ENCODE data around the gene EBF3. TPM values are rescaled to one million over a fixed set of nuclear protein-coding genes. Genes with fewer than 3 reads are reported as not detected.
"Not testable (repeated sequence)": the region's sequence is repeated elsewhere in the genome, so short reads cannot be mapped to it uniquely, and the experiment has no call there.

EBF3 gene
- total and polyA plus RNA-seq, 2 donors = 5.1 to 29.4 TPM

DNA sequence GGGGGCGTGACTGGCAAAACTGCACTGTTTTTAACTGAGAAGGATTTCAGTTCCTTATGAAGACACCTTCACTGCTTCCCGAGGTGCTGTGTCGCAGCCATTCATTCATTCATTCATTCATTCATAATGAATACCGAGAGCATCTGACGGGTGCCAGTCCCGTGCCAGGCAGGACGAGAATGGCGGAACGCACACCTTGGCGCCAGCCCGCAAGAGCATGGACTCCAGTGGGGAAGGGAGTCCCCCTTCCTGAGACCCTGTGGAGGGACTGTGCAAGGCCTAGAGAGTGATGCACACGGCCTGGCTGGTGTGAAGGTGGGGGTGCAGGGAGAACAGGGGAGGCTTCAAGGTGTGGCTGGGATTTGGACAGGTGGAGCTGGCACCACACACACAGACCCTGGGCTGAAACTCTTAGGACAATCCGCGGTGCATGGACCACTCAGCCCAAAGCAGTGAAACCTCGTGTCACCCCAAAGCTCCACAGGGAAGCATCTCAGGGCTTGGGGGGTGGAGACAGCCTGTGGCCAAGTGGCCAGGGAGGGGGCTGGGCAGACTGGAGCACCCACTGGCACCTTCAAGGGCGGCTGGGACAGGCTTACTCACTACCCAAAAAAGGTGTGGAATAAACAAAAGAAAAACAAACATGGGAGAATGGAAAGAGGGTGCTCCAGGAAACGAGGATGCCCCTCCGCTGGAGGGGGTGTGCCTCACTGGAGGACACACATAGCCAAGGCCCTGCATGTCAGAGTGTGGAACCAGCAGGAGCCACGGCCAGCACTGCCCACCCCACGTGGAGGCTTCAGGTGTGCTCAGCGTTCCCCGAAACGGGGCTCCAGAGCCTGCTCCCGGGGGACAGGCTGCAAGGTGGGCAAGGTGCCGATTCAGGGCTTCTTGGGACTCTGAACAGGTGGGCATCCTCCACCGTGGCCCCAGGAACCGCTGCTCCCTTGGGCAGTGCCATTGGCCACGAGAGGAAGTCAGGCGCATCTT lies 37.7 kb downstream of the EBF3 start:
- DNase-seq (ENCODE audit: extremely low spot score) = no peak
- no peak overlapping the region for H3K4me3 ChIP-seq (ENCODE audit: low read depth, low read length)
- 77% methylated on average over 29 of the region's 29 CpGs for WGBS
- H3K36me3 ChIP-seq (ENCODE audit: insufficient read depth) = no peaks in the 10 kb centered on the region
- no peak overlapping the region for H3K27ac ChIP-seq (ENCODE audit: low read depth)
- no peaks in the 10 kb centered on the region for H3K4me1 ChIP-seq (ENCODE audit: insufficient read depth)

DNA sequence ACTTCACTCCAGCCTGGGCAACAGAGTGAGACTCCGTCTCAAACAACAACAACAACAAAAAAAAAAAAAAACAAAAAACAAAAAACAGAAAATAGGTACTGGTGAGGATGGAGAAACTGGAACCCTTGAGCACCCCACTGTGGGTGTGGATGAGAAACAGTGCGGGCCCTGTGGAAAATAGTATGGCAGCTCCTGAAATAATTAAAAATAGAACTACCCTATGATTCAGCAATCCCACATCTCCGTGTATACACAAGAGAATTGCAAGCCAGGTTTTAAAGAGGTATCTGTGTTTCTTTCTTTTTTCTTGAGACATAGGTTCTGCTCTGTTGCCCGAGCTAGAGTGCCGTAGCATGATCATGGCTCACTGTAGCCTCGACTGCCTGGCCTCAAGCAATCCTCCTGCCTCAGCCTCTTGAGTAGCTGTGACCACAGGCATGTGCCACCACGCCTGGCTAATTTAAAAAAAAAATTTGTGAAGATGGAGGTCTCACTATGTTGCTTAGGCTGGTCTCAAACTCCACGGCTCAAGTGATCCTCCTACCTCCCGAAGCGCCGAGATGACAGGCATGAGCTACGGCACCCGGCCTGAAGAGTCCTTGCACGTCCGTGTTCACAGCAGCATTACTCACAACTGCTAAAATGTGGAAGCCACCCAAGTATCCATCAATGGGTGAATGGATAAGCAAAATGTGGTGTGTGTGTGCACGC lies 39.5 kb downstream of the EBF3 start:
- no peak overlapping the region for H3K4me3 ChIP-seq (ENCODE audit: low read depth, low read length)
- no peaks in the 10 kb centered on the region for H3K4me1 ChIP-seq (ENCODE audit: insufficient read depth)
- no peak for DNase-seq (ENCODE audit: extremely low spot score)
- no peaks in the 10 kb centered on the region for H3K36me3 ChIP-seq (ENCODE audit: insufficient read depth)
- WGBS = 87% methylated on average over 16 of the region's 16 CpGs
- H3K27ac ChIP-seq (ENCODE audit: low read depth) = no peak overlapping the region

DNA sequence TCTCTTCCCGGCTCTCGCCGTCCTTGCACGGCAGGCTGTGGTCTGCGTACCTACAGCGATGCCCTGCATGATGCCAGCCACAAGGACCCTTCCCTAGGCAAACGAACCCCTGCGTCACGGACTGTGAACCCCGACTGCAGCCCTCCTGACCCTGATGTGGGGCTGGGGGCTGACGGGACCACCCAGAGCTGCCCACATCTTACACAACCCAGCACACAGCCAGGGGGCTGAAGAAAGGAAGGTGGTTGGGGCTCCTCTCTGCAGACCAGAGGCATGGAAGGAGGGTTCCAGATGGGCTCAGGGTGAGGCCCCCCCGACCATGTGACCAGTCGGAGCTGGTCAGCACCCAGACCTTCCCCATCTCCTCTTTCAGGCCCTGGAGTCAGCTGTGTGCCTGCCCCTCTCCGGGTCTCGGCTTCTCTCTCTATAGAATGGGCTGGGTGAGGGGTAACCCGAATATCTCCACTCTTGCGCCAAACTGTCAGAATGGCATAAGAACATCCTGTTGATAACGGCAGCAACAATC lies 41.4 kb downstream of the EBF3 start:
- H3K4me1 ChIP-seq (ENCODE audit: insufficient read depth) = no peaks in the 10 kb centered on the region
- no peak overlapping the region for H3K27ac ChIP-seq (ENCODE audit: low read depth)
- H3K36me3 ChIP-seq (ENCODE audit: insufficient read depth) = no peaks in the 10 kb centered on the region
- no peak overlapping the region for H3K4me3 ChIP-seq (ENCODE audit: low read depth, low read length)
- DNase-seq (ENCODE audit: extremely low spot score) = no peak
- 94% methylated on average over 18 of the region's 18 CpGs for WGBS

DNA sequence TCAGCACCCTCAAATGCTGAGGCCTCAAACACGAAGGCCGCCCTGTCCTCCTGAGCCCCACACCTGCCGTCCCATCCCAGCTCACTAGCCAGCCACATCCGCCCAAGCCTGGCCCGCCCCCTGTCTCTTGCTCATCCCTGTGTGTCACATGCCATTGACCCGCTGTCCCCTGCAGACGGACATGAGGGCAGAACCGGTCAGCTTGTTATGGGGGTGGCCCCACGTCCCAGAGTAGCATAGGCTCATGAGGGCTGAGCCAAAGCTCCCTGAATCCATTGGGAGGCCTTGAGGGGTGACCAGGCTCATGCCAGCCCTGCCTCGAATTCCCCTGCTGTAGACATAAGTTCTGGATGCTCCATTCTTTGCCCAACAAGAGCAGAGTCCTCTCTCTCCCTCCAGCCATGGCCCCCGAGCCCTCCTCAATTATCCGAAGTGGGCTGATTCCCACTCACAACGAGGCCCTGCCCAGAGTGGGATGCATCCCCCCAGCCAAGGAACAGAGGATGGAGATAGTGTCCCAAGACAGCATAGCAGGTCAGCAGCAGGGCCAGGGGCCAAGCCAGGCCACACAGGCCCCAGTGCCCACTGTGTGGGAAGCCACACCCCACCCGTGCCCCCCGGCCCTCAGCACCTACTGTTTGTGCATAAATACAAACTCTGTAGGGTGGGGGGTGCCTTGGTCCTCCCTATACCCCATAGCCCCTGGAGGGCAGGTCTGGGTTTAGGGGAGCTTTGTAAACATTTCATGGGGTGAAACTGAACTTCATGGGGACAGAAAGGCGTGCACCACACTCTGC lies 42.1 kb downstream of the EBF3 start:
- DNase-seq (ENCODE audit: extremely low spot score) = no peak
- 91% methylated on average over 16 of the region's 16 CpGs for WGBS
- H3K27ac ChIP-seq (ENCODE audit: low read depth) = no peak overlapping the region
- H3K4me3 ChIP-seq (ENCODE audit: low read depth, low read length) = no peak overlapping the region
- no peaks in the 10 kb centered on the region for H3K4me1 ChIP-seq (ENCODE audit: insufficient read depth)
- no peaks in the 10 kb centered on the region for H3K36me3 ChIP-seq (ENCODE audit: insufficient read depth)

DNA sequence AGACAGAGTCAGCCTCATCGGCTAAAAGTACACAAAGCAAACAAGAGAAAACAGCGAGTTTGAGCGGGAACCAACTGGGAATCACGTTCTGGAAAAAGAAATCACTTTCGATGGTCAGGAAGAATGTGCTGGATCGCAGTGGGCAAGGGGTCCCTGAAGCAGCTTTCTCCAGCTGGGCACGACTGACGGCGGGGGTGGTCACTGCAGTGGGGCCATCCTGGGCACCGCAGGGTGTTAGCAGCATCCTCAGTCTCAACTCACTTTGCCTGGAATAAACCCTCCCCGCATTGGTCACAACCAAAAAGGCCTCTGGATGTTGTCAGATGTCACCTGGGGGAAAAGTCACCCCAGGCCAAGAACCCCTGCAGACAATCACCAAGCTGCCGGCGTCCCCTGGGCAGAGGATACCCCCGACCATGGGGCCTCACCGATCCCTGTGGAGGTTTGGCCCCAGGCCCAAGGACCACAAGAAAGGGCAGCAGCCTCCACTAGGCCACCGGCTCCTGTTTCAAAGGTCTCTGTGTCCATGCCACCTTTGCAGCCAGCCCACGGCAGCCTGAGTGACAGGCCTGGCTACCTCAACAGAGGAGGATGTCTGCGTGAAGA lies 42.9 kb downstream of the EBF3 start:
- H3K36me3 ChIP-seq (ENCODE audit: insufficient read depth) = no peaks in the 10 kb centered on the region
- no peak for DNase-seq (ENCODE audit: extremely low spot score)
- no peak overlapping the region for H3K4me3 ChIP-seq (ENCODE audit: low read depth, low read length)
- no peak overlapping the region for H3K27ac ChIP-seq (ENCODE audit: low read depth)
- H3K4me1 ChIP-seq (ENCODE audit: insufficient read depth) = no peaks in the 10 kb centered on the region
- 83% methylated on average over 18 of the region's 18 CpGs for WGBS

DNA sequence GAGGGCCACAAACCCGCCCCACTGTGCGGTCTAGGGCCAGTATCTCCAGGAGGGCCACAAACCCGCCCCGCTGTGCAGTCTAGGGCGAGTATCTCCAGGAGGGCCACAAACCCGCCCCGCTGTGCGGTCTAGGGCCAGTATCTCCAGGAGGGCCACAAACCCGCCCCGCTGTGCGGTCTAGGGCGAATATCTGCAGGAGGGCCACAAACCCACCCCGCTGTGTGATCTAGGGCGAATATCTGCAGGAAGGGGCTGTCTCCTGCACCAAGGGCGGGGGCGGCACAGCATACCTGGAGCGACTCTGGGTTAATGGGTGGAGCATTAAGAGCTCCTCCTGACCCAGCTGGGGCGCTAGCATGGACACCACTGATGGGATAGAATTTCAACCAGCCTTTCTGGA lies 43.9 kb downstream of the EBF3 start:
- H3K27ac ChIP-seq (ENCODE audit: low read depth); H3K36me3 ChIP-seq (ENCODE audit: insufficient read depth); H3K4me3 ChIP-seq (ENCODE audit: low read depth, low read length); H3K4me1 ChIP-seq (ENCODE audit: insufficient read depth); DNase-seq (ENCODE audit: extremely low spot score): not testable (repeated sequence)
- 95% methylated on average over 16 of the region's 18 CpGs for WGBS

DNA sequence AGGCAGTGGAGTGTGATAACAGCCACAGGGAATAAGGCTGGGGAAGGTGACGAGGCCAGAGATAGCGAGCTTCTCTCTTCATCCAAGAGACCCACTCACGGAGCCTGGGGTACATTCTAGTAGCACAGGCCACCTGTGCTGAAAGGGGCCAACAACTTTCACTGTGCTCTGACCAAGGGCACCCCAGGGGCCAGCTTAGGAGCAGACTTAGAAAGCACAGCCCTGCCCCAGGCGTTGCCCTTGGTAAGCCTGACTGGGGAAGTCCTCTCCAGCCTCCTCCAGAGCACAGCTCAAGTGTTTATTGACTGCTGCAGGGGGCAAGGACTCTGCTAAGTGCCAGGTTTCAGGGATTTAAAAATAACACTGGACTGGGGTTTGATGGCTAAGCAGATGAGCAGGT lies 44.7 kb downstream of the EBF3 start:
- DNase-seq (ENCODE audit: extremely low spot score) = no peak
- Histone ChIP-seq H3K27ac (ENCODE audit: low read depth) (no peak overlapping the region), H3K4me1 (ENCODE audit: insufficient read depth) (no peaks in the 10 kb centered on the region), H3K4me3 (ENCODE audit: low read depth, low read length) (no peak overlapping the region), H3K36me3 (ENCODE audit: insufficient read depth) (no peaks in the 10 kb centered on the region)
- WGBS = 93% methylated on average over 4 of the region's 4 CpGs

DNA sequence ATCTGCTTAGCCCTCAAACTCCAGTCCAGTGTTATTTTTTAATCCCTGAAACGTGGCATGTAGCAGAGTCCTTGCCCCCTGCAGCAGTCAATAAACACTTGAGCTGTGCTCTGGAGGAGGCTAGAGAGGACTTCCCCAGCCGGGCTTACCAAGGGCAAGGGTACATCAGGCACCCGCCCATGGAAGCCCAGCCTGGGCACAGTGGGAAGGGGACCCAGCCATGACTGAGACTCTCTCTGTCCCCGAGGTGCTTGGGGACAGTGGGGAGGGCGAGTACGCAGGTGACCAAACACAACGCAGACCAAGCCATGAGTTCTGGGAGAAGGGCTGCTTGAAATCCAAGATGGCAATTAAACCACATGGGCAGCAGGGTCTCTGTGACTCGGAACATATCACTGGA lies 45.2 kb downstream of the EBF3 start:
- DNase-seq (ENCODE audit: extremely low spot score) = no peak
- Histone ChIP-seq H3K4me3 (ENCODE audit: low read depth, low read length) (no peak overlapping the region), H3K36me3 (ENCODE audit: insufficient read depth) (no peaks in the 10 kb centered on the region), H3K4me1 (ENCODE audit: insufficient read depth) (no peaks in the 10 kb centered on the region), H3K27ac (ENCODE audit: low read depth) (no peak overlapping the region)
- 94% methylated on average over 8 of the region's 8 CpGs for WGBS

DNA sequence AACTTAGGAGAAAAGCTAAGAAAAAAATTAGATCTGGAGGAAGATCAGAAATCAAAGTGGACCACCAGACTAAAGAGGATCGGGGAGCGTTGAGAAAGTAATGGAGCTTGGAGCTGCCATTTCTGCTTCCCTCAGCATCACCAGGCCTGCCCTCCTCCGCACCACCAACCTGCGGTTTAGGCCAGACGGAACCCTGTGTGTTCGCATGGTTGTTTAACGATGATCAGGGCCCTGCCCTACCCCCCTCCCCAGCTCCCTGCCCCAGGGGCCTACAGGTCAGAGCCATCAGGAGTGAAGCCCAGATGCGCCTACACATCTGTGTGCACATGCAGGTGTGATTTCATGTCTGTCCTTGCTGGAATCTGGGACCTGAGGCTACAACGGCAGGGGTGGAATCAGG lies 45.7 kb downstream of the EBF3 start:
- H3K4me1 ChIP-seq (ENCODE audit: insufficient read depth) = no peaks in the 10 kb centered on the region
- H3K27ac ChIP-seq (ENCODE audit: low read depth) = no peak overlapping the region
- DNase-seq (ENCODE audit: extremely low spot score) = no peak
- 95% methylated on average over 9 of the region's 9 CpGs for WGBS
- no peak overlapping the region for H3K4me3 ChIP-seq (ENCODE audit: low read depth, low read length)
- no peaks in the 10 kb centered on the region for H3K36me3 ChIP-seq (ENCODE audit: insufficient read depth)

DNA sequence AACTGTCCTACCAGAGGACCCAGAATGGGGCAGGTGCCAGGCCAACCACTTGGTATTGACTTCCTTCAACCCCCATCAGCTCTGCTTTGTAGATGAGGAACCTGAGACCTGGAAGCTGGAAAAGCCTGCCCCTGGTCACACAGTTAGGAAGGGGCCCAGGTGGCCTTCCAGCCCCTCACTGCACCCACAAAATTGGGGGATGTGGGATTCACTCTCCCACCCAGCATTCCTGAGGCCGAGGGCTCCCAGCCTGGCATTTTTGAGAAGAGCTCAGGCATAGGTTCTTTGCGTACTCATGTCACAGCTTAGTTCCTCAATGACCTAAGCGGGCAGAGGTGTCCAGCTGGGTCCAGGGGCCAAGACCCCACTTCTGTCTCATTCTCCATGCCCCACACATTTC lies 46.1 kb downstream of the EBF3 start:
- Histone ChIP-seq H3K27ac (ENCODE audit: low read depth) (no peak overlapping the region), H3K4me3 (ENCODE audit: low read depth, low read length) (no peak overlapping the region), H3K36me3 (ENCODE audit: insufficient read depth) (no peaks in the 10 kb centered on the region), H3K4me1 (ENCODE audit: insufficient read depth) (no peaks in the 10 kb centered on the region)
- WGBS = 93% methylated on average over 3 of the region's 3 CpGs
- DNase-seq (ENCODE audit: extremely low spot score) = no peak

DNA sequence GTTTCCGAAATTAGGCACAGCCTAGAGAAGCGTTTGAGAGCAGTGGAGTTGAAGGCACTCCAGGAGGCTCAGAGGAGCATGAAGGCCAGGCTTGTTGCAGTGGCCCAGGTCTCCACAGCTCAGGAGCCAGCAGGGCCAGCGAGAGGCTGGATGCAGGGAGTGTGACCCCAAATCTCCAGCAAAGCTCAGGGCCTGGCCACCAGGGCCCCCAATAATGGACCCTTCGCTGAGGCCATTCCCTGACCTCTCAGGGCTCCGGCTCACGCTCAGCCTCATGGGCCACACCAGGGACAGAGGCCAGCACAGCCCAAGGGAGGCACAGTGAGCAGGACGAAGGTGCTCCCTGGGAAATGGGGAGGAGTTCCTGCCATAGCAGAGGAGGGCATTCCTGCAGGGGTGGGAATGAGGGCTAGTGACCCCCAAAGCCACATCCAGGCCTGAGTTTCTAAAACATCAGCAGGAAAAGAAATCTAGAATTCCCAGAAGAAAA lies 47.5 kb downstream of the EBF3 start:
- Histone ChIP-seq H3K4me3 (ENCODE audit: low read depth, low read length) (no peak overlapping the region), H3K4me1 (ENCODE audit: insufficient read depth) (no peaks in the 10 kb centered on the region), H3K36me3 (ENCODE audit: insufficient read depth) (no peaks in the 10 kb centered on the region), H3K27ac (ENCODE audit: low read depth) (no peak overlapping the region)
- no peak for DNase-seq (ENCODE audit: extremely low spot score)
- 90% methylated on average over 7 of the region's 7 CpGs for WGBS

DNA sequence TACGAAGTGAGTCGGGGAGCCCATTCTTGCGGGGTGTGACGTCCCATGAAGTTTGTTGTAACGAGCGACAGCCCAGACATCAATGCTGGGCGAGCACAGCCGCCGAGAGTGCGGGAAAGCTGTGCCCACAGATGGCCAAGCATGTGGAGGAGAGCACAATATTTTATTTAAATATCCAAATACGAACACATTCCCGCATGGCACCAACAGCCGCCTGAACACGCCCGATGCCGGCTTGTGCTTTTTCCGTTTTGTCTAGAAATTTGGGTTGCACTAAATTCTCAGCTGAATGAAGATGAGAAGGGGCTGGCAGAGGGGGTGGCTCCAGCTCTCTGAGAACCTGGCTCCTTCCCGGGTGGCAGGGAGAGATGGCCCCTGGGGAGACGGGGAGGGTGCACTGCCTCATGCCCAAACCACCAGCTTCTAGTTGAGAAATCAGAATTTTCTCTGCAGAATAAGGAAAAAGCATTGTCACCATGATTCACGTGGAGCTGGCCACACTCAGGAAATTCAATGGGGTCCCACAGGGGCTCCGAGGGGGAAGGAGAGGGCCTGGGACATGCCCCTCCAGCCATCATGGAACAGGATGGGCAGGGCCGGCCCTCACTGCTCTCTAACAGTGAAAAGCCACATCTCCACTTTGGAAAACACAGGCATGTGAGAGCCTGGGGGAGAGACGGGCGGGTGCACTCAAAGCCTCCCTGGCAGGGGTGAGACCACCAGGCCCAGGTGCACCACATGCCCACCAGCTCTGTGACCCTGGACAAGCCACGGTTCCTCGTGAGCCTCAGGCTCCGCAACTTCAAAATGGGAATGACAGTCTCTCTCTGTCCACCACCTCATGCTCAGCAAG lies 48.3 kb downstream of the EBF3 start:
- DNase-seq (ENCODE audit: extremely low spot score) = no peak
- Histone ChIP-seq H3K4me1 (ENCODE audit: insufficient read depth) (no peaks in the 10 kb centered on the region), H3K27ac (ENCODE audit: low read depth) (no peak overlapping the region), H3K36me3 (ENCODE audit: insufficient read depth) (no peaks in the 10 kb centered on the region), H3K4me3 (ENCODE audit: low read depth, low read length) (no peak overlapping the region)
- 91% methylated on average over 27 of the region's 27 CpGs for WGBS
